COR-L47 (cell line): Measurements from ENCODE around the gene NAA10.
A peak's percentile ranks its signal among the peaks of the same experiment; 100 is the strongest.

Experiments
- DNase-seq: peaks from one replicate; lab custom pipeline; 2025; lab: John Stamatoyannopoulos, UW

The NAA10 gene

GRCh38 chrX:153884590-153884989 is 50.2 kb downstream of the NAA10 start:
- DNase-seq, result peak; percentile 35

- DNase-seq, result no peak
Observed at GRCh38 chrX:153884136-153884535, 50.7 kb downstream of the NAA10 start.

- DNase-seq, result no peak
Observed at GRCh38 chrX:153883163-153883843, 51.5 kb downstream of the NAA10 start.

DNA sequence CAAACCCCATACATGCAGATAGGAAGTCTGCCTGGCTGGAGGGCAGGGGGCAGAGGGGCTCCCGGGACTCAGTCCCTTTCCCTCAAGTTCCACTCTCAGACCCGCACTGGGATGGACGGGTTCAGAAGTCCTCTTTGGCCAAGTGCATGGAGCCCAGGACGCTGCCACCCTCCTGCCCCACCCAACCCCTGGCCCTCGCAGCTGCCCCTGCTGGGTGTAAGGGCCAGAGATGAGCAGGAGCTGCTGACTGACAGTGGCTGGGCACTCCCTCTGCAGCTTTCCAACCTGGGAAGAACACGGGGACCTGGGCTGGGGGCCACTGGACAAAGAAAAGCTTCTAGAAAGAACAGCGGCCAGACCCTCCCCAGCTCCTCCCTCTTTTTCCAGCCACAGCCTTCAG is 52.3 kb downstream of the NAA10 start:
- DNase-seq, result no peak

GRCh38 chrX:153882086-153882498 is 52.7 kb downstream of the NAA10 start:
- no peak for DNase-seq

DNA sequence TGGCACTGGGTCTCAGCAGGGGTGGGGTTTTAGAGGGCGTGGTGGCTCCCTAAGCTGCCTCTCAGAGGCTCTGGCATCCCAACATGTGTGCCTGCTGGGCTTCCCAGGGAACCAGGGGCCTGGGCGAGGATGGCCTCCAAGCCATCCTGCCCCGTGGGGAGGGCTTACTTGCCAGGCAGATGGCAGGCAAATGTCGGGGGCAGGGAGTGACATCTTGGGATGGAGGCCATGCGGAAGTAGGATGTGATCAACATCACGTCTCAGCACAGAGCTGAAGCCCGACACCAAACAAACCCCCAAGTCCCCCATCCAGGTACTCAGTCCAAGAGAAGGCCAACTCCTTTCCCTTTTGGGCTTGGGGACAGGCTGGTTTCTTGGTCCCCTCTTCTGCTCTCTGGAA is 53.6 kb downstream of the NAA10 start:
- DNase-seq, result no peak

GRCh38 chrX:153880440-153880815 is 54.4 kb downstream of the NAA10 start:
- no peak for DNase-seq

- DNase-seq, result no peak
Observed at GRCh38 chrX:153879741-153880439, 54.9 kb downstream of the NAA10 start.
